ENCODE results near the gene SH3D19. TPM values are rescaled to one million over a fixed set of nuclear protein-coding genes. Genes with fewer than 3 reads are reported as not detected.

The SH3D19 gene
- total and polyA plus RNA-seq, 12 donors: 32.4 to 175 (median 116) TPM

GRCh38 chr4:151117371-151117962 is 207.9 kb downstream of the SH3D19 start:
- peaks cover 0 to 82% (median 7%) of the 10 kb centered on the region in 9 donors for H3K36me3 ChIP-seq
- peak overlapping the region in 4 of 10 donors; percentile 20 to 42 (median 34) for H3K27ac ChIP-seq
- peak; percentile 41 to 85 (median 77) for TF ChIP-seq CTCF (IDR thresholded peaks at IDR 0.05)
- no peak overlapping the region for H3K4me3 ChIP-seq
- intact Hi-C loops (cut with DNase I): loop anchor here in 6 of 10 donors (1.0 to 10.0 kb wide), 6 partner anchors 227 to 1267 kb away; no protein-coding TSS in a partner anchor
- ATAC-seq (peak in 7 of 8 donors; percentile 47 to 66 (median 59)), DNase-seq (peak in 1 of 2 donors; percentile 68)
- no peaks in the 10 kb centered on the region for H3K27me3 ChIP-seq
- WGBS, 2 donors: 37 to 40% methylated on average over 14 of the region's 14 CpGs
- H3K4me1 ChIP-seq: peaks cover 0 to 24% (median 9%) of the 10 kb centered on the region in 9 donors
- H3K9me3 ChIP-seq: no peaks in the 10 kb centered on the region

- Histone ChIP-seq H3K9me3 (no peaks in the 10 kb centered on the region), H3K36me3 (peaks cover 0 to 67% (median 0%) of the 10 kb centered on the region in 9 donors), H3K27ac (peak overlapping the region in 8 of 10 donors; percentile 29 to 73 (median 60)), H3K4me1 (peaks cover 0 to 37% (median 9%) of the 10 kb centered on the region in 9 donors), H3K4me3 (no peak overlapping the region), H3K27me3 (no peaks in the 10 kb centered on the region)
- WGBS, 2 donors: 76 to 80% methylated on average over 5 of the region's 5 CpGs
- DNase-seq: no peak
- TF ChIP-seq CTCF (IDR thresholded peaks at IDR 0.05): no peak
- peak in 2 of 8 donors; percentile 25 to 27 for ATAC-seq
- intact Hi-C loops (cut with DNase I): loop anchor here in 5 of 10 donors (5.0 to 10.0 kb wide), 4 partner anchors 230 to 1270 kb away; no protein-coding TSS in a partner anchor
Observed at GRCh38 chr4:151114986-151115385, 210.4 kb downstream of the SH3D19 start.

GRCh38 chr4:151114338-151114737 is 211.1 kb downstream of the SH3D19 start:
- Histone ChIP-seq H3K4me3 (no peak overlapping the region), H3K27ac (peak overlapping the region in 8 of 10 donors; percentile 29 to 73 (median 60)), H3K27me3 (no peaks in the 10 kb centered on the region), H3K4me1 (peaks cover 0 to 37% (median 9%) of the 10 kb centered on the region in 9 donors), H3K36me3 (peaks cover 0 to 61% (median 0%) of the 10 kb centered on the region in 9 donors), H3K9me3 (no peaks in the 10 kb centered on the region)
- 23 to 39% methylated on average over 3 of the region's 3 CpGs for WGBS, 2 donors
- DNase-seq: no peak
- TF ChIP-seq CTCF (IDR thresholded peaks at IDR 0.05): no peak
- intact Hi-C loops (cut with DNase I): loop anchor here in 2 of 10 donors (10.0 kb wide), 3 partner anchors 230 to 1270 kb away; no protein-coding TSS in a partner anchor
- peak; percentile 54 to 81 (median 70) for ATAC-seq

DNA sequence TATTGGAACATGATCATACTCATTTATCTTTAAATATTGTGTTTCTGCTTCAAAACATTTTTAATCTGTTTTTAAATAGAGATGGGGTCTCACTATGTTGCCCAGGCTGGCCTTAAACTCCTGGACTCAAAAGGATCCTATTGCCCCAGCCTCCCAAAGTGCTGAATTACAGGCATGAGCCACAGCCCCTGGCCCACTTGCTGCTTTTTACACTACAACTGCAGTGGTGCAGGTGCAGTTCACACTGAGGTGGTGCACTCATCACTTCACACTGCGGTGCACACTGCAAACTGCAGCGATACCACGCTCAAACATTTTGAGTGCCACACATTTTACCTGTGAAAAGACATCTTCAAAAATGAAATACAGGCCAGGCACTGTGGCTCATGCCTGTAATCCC is 215.2 kb downstream of the SH3D19 start:
- Histone ChIP-seq H3K36me3 (peaks cover 0 to 74% (median 11%) of the 10 kb centered on the region in 9 donors), H3K9me3 (peaks cover 0 to 5% (median 0%) of the 10 kb centered on the region in 11 donors), H3K27ac (no peak overlapping the region), H3K4me3 (no peak overlapping the region), H3K27me3 (no peaks in the 10 kb centered on the region), H3K4me1 (peaks cover 0 to 44% (median 9%) of the 10 kb centered on the region in 9 donors)
- 99% methylated on average over 3 of the region's 3 CpGs for WGBS, 2 donors
- ATAC-seq (no peak), DNase-seq (no peak)
- intact Hi-C loops (cut with DNase I): loop anchor here in 2 of 10 donors (10.0 kb wide), 3 partner anchors 235 to 1275 kb away; no protein-coding TSS in a partner anchor
- no peak for TF ChIP-seq CTCF (IDR thresholded peaks at IDR 0.05)

Measured in heart right ventricle (tissue), 16 donors.